OCI-LY1 (cell line): ENCODE results near the gene CAMTA1.

Experiments used
- H2AFZ ChIP-seq: fragments of 200-600 bp; sonication (generic), shearing (Covaris generic); 2 replicates; pipeline ENCODE4 v1.6.0; 2014; ENCODE audit warnings: antibody characterized with exemption, mild to moderate bottlenecking, low read length
- H3F3A ChIP-seq: fragments of 200-600 bp; sonication (generic), shearing (Covaris generic); 2 replicates; pipeline ENCODE4 v1.6.0; 2014; ENCODE audit warnings: mild to moderate bottlenecking, antibody characterized with exemption, low read length, moderate library complexity; ENCODE audit not compliant: insufficient read depth
- H3K27ac ChIP-seq: fragments of 200-600 bp; sonication (generic); 2 replicates; pipeline ENCODE4 v1.5.1; 2014; ENCODE audit warnings: low read length, mixed run types, mild to moderate bottlenecking, low read depth; ENCODE audit not compliant: poor library complexity, severe bottlenecking
- H3K27me3 ChIP-seq: fragments of 200-600 bp; sonication (generic); 2 replicates; pipeline ENCODE4 v1.6.0; 2014; ENCODE audit warnings: antibody characterized with exemption, mild to moderate bottlenecking, low read length, moderate library complexity; ENCODE audit not compliant: insufficient read depth
- H3K36me3 ChIP-seq: fragments of 200-600 bp; sonication (generic); 2 replicates; pipeline ENCODE4 v1.6.1; 2014; ENCODE audit warnings: mild to moderate bottlenecking, antibody characterized with exemption, low read length, moderate library complexity, mixed read lengths; ENCODE audit not compliant: insufficient read depth
- H3K4me1 ChIP-seq: fragments of 200-600 bp; sonication (generic); 2 replicates; pipeline ENCODE4 v1.5.1; 2014; ENCODE audit warnings: mild to moderate bottlenecking, low read length, moderate library complexity; ENCODE audit not compliant: insufficient read depth, severe bottlenecking
- H3K4me2 ChIP-seq: fragments of 200-600 bp; sonication (generic), shearing (Covaris generic); 2 replicates; pipeline ENCODE4 v1.6.1; 2014; ENCODE audit warnings: low read length
- H3K4me3 ChIP-seq: fragments of 200-600 bp; sonication (generic); 2 replicates; pipeline ENCODE4 v1.5.1; 2014; ENCODE audit warnings: low read length, low read depth, mild to moderate bottlenecking, mixed read lengths; ENCODE audit not compliant: poor library complexity, severe bottlenecking
- H3K79me2 ChIP-seq: fragments of 200-600 bp; shearing (Covaris generic); 2 replicates; pipeline ENCODE4 v1.6.1; 2016; ENCODE audit warnings: mixed run types, low read length, mixed read lengths; ENCODE audit not compliant: insufficient read depth
- H3K9ac ChIP-seq: fragments of 200-600 bp; sonication (generic), shearing (Covaris generic); 2 replicates; pipeline ENCODE4 v1.6.1; 2014; ENCODE audit warnings: mild to moderate bottlenecking, low read length, mixed read lengths
- H3K9me2 ChIP-seq: fragments of 200-600 bp; sonication (generic), shearing (Covaris generic); 2 replicates; pipeline ENCODE4 v1.6.1; 2014; ENCODE audit warnings: low read depth, mild to moderate bottlenecking, low read length, mixed read lengths
- H3K9me3 ChIP-seq: fragments of 200-600 bp; shearing (Covaris generic); 2 replicates; pipeline ENCODE4 v1.6.1; 2014; ENCODE audit warnings: low read length, mixed read lengths
- H4K20me1 ChIP-seq: fragments of 200-600 bp; sonication (generic), shearing (Covaris generic); 2 replicates; pipeline ENCODE4 v1.6.0; 2016; ENCODE audit warnings: mild to moderate bottlenecking, low read length; ENCODE audit not compliant: insufficient read depth
- CTCF ChIP-seq: fragments of 200-600 bp; sonication (generic), shearing (Covaris generic); IDR thresholded peaks from 2 replicates; pipeline ENCODE4 v1.5.1; 2017; ENCODE audit warnings: mild to moderate bottlenecking, antibody characterized with exemption, low read length, moderate library complexity, mixed read lengths
- EZH2 ChIP-seq: fragments of 200-600 bp; sonication (generic), shearing (Covaris generic); IDR thresholded peaks from 2 replicates; pipeline ENCODE4 v1.8.0; 2017; ENCODE audit warnings: borderline replicate concordance, mixed run types, mild to moderate bottlenecking, antibody characterized with exemption, low read length, moderate library complexity, mixed read lengths

CAMTA1 gene

GRCh38 chr1:6871300-6871972 is 86.2 kb downstream of the CAMTA1 start:
- Histone ChIP-seq H2AFZ (no peak overlapping the region), H3K9me2 (no peaks in the 10 kb centered on the region), H3K36me3 (peaks cover 18% of the 10 kb centered on the region; the same call in 1 of the 2 replicates), H3K27me3 (no peaks in the 10 kb centered on the region), H4K20me1 (no peaks in the 10 kb centered on the region), H3K9ac (no peak overlapping the region), H3F3A (no peaks in the 10 kb centered on the region), H3K4me2 (no peak overlapping the region), H3K27ac (no peak overlapping the region), H3K79me2 (0 out of 2 replicates have a peak, but pooled peaks cover 9% of the 10 kb centered on the region), H3K4me3 (no peak overlapping the region), H3K9me3 (no peaks in the 10 kb centered on the region), H3K4me1 (peaks cover 11% of the 10 kb centered on the region)
- TF ChIP-seq CTCF (no peak), EZH2 (no peak)

- no peak overlapping the region for H3K9ac ChIP-seq
- no peaks in the 10 kb centered on the region for H3F3A ChIP-seq
- H4K20me1 ChIP-seq = no peaks in the 10 kb centered on the region
- H3K79me2 ChIP-seq = 0 out of 2 replicates have a peak, but pooled peaks cover 9% of the 10 kb centered on the region
- TF ChIP-seq EZH2 = no peak
- TF ChIP-seq CTCF = no peak
- peaks cover 11% of the 10 kb centered on the region for H3K4me1 ChIP-seq
- H3K36me3 ChIP-seq = peaks cover 18% of the 10 kb centered on the region; the same call in 1 of the 2 replicates
- no peak overlapping the region for H2AFZ ChIP-seq
- H3K4me3 ChIP-seq = no peak overlapping the region
- no peak overlapping the region for H3K4me2 ChIP-seq
- H3K9me3 ChIP-seq = no peaks in the 10 kb centered on the region
- H3K9me2 ChIP-seq = no peaks in the 10 kb centered on the region
- no peak overlapping the region for H3K27ac ChIP-seq
- H3K27me3 ChIP-seq = no peaks in the 10 kb centered on the region
These were observed 87.5 kb downstream of the CAMTA1 start for GRCh38 chr1:6872573-6873261.

GRCh38 chr1:6873298-6874015 is 88.2 kb downstream of the CAMTA1 start:
- H3K4me2 ChIP-seq = no peak overlapping the region
- TF ChIP-seq EZH2 = no peak
- no peak for TF ChIP-seq CTCF

More at GRCh38 chr1:6873298-6874015, 88.2 kb downstream of the CAMTA1 start:
- no peak overlapping the region for H3K9ac ChIP-seq
- H4K20me1 ChIP-seq = no peaks in the 10 kb centered on the region
- peaks cover 5% of the 10 kb centered on the region for H3K4me1 ChIP-seq
- H3K79me2 ChIP-seq = 0 out of 2 replicates have a peak, but pooled peaks cover 9% of the 10 kb centered on the region
- H3K27ac ChIP-seq = no peak overlapping the region
- H3K4me3 ChIP-seq = no peak overlapping the region
- no peak overlapping the region for H2AFZ ChIP-seq
- H3K9me3 ChIP-seq = no peaks in the 10 kb centered on the region
- no peaks in the 10 kb centered on the region for H3K9me2 ChIP-seq
- peaks cover 18% of the 10 kb centered on the region; the same call in 1 of the 2 replicates for H3K36me3 ChIP-seq
- H3F3A ChIP-seq = no peaks in the 10 kb centered on the region
- H3K27me3 ChIP-seq = no peaks in the 10 kb centered on the region
